GM19372 (cell line): Measurements from ENCODE around the gene SYPL1.

Experiments
- ATAC-seq: cut with Tn5 transposase; IDR thresholded peaks from one replicate; pipeline ENCODE4 v1.9.1; 2021; ENCODE audit warnings: mild to moderate bottlenecking, low read depth, moderate library complexity; ENCODE audit not compliant: unreplicated experiment

The SYPL1 gene

GRCh38 chr7:106054971-106055532, 57.1 kb downstream of the SYPL1 start:
- no peak for ATAC-seq

DNA sequence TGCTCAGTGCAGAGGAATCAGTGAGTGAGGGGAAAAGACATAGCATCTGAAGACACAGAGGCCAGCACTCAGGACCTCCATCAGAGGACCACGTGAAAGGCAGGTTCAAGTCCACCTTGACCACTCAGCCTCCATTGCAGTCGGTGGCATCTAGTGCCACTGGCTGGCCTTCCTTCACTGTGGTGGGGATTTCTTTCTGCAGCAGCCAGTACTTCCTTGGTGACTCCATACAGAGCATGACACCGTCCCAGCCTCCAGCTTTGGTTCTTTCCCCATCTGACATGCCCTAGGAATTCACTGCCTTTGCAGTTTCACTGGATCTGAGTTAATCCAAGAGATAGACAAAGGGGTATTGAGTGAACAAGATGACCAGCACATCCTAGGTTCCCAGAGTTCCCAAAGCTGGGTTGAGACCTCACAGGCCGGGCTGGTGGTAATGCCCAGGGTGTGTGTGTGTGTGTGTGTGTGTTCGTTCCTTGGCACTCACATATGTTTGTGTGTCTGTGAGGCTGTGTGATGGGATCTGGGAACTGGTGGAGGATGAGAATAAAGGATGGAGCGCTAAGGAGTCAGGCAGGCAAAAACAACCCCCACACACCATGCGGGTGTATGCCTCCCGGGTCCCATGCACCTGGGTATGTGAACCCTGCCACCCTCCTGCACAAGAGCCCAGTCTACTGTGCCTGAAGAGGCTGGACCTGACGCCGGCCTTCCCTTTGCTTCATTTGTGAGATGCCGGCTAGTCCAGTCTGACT, 57.8 kb downstream of the SYPL1 start:
- ATAC-seq, result no peak

GRCh38 chr7:106053109-106053508, 59.0 kb downstream of the SYPL1 start:
- ATAC-seq, result no peak

- no peak for ATAC-seq
These were observed 59.4 kb downstream of the SYPL1 start for GRCh38 chr7:106052681-106053080.

DNA sequence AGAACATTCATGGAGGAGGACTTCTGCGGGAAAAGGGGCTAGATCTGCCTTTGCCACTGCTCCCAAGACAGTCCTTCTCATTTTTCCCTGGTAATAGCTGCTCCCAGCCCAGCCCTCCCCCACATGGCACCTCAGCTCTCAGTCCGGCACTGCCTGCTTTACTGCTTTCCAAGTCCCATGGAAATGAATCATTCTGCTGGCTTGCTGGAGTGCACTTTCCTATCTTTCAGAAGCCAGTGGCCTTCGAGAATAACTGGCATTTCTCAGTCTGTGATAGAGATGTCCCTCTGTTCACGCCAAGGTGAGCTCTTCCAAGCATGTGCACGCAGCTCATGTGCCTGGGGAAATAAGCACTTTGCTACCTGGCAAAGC, 61.4 kb downstream of the SYPL1 start:
- ATAC-seq, result no peak

DNA sequence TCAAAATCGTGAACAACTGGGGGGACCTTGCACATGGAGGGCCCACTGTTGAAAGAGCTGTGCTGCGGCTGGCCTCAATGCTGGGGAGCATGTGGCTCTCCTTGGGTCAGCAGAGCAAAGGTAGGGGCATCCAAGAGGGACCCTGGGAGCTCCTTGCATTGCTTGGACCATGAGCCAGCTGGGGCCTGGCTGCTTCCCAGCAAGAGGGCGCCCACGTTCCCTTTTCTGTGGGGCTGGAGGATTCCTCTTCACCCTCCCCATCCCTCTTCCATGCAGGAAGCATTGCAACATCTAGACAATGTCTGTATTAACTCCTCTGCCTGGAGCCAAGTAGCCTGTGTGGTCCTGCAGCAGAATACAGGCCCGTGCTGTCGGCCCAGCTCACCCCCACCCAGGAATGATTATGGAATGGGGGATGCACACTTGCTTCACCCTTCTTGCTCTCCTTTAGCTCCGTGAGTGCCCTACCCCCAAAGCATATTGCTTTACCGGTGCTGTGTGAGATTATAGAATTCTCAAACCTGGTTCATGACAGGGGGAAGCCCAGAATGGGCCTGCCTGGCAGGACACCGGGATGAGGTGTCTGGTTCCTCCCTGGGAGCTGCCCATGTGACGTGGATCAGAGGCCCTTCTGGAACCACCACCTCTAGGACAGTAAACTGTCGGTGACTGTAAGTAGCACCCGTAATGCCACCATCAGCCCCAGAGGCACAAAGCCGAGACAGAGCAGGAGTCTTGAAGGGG, 61.9 kb downstream of the SYPL1 start:
- ATAC-seq, result no peak

DNA sequence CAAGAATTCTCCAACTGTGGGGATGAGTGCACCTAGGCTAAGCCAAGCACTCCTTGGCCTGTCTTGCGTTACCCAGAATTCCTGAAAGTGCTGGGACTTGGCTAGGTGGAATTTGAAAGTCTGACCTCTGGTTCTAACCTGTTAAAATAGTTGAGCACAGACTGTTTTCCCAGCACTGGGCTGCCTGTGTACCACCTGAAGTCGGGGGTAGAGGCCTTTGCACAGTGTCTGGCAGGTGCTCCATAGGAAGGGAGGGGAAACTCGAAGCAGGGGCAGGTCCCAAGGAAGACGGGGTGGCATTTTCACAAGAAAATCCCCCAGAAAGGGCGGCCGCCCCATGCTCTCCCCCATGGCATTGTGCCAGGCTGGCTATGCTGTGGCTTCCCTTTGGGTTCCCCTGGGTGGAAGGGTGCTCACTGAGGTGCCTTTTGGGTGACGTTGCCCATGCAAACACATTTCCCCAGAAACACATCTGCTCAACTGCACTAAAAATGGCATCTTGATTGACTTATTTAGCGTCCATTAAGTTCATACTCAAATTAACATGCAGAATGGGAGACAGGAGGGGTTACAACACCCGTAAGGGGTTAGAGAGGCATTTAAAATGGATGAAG, 62.9 kb downstream of the SYPL1 start:
- ATAC-seq, result no peak

GRCh38 chr7:106048706-106049020, 63.4 kb downstream of the SYPL1 start:
- no peak for ATAC-seq

DNA sequence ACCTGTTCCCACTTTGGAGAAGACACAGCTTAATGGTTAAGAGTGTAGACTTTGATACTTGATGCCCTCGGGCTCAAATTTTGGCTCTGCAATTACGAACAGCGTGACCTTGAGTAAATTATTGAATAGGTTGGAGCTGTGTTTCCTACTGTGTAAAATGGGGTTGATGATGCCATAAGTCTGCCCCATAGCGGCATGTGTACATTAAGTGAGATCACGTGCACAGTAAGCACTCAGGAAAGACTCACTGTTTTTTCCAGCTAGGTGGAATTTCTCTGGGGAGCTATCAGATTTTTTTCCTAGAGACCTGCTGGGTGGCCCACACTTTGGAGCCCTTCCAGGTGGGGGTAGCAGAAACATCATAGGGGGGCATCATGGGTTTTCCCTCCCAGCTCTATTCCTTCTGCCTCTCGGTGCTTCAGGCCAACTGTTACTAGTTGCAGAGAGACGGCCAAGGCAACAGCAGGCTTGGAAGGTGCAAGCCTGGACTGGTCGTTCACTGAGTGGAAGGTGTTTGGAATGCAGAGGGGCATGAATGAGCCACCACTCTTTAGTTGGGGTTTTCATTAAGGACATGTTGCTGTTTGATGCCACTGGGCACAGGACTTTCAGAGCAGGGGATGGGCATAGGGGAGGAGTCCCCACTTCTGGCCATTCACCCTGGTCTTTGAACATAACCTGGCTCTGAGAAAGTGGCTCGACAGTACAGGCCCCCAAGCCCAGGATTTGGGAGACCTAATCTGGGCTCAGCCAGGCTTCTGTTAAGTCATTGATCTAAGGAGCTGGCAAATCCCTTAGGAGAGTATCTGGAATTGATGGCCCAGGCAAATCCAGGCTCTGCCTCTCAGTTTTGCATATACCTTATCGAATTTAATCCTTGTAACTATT, 64.0 kb downstream of the SYPL1 start:
- no peak for ATAC-seq

DNA sequence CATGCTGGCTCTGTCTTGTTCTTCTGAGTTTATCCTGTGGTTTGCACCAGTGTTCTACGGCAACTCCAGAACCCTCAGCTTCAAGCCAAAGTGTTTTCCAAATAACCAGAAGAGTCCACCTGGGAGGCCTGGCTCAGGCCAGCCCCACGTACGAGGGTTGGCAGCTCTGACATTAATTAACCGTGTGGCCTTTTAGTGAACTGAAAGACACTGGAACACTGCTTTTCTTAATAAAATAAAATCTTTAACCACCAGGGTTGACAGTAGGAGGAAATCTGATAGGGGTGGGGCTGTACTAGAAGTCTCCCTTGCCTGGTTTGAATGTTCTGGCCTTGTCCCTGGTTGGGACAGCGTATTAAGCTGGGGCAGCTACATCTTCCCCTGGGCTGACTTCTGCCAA, 64.9 kb downstream of the SYPL1 start:
- no peak for ATAC-seq

DNA sequence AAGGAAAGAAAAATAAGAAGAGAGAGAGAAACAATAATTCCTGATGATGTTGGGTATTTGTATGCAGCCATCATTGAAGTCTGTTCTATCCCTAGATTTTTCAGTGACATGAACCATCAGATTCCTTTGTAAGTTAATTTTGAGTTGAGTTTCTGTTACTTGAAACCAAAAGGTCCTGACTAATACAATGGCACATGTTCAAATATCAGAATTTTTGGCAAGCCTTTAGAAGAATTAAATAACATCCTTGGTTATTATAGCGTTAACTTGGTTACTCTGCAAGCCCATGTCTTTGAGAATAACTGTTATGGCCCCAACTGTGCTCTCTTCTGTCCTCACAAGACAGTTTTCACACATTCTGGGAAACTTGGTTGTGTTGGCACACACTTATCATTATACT, 66.5 kb downstream of the SYPL1 start:
- ATAC-seq, result no peak

DNA sequence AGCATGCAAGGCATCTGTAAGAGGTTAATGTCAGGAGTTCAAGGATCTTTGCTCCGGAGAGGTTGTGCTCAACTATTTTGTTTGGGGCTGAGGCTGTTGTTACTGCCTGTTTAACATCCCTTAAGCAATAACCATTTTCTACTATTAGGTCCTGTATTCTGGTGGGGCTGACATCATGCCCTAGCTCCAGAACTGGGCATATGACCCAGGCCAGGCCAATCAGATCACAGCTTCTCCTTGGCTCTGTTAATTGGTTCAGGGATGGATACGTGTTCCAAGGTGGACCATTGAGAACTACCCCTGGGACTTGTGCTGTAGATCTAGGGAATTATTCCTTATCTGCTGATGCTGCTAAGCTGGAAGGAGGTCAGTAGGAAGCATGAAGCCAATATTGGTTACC, 67.0 kb downstream of the SYPL1 start:
- no peak for ATAC-seq

- ATAC-seq, result no peak
These were observed 69.9 kb downstream of the SYPL1 start for GRCh38 chr7:106042196-106042611.

- ATAC-seq, result no peak
These were observed 70.9 kb downstream of the SYPL1 start for GRCh38 chr7:106041140-106041717.
